Caco-2 (cell line): ENCODE data around the gene HMG20A. TPM values are rescaled to one million over a fixed set of nuclear protein-coding genes. Genes with fewer than 3 reads are reported as not detected.
A peak's percentile ranks its signal among the peaks of the same experiment; 100 is the strongest.

Experiments used
- BruUV-seq: library from RNA; stranded (reverse); fragments of 400-500 nt; replicated peaks from 2 replicates; lab custom pipeline; 2021; lab: Mats Ljungman, UMichigan
- CTCF ChIA-PET: fragments of 300-600 bp; sonication (Branson Sonifier 250); formaldehyde crosslinking; loops from one replicate; lab custom pipeline; 2022; ENCODE audit warnings: antibody characterized with exemption; lab: Charles Lee
- POLR2A ChIA-PET: fragments of 300-600 bp; sonication (Branson Sonifier 250); formaldehyde crosslinking; loops from one replicate; lab custom pipeline; 2022; ENCODE audit warnings: antibody characterized with exemption; lab: Charles Lee
- DNase-seq, 2 experiments: peaks; one replicate each; pipeline versions ENCODE4 v3.0.0 to v3.0.0-alpha.2; 2020 to 2022
- H3K27me3 ChIP-seq: replicated peaks from 2 replicates; pipeline ENCODE4 v1.6.0; 2011; ENCODE audit warnings: low read length; ENCODE audit not compliant: control insufficient read depth, insufficient read depth
- H3K36me3 ChIP-seq: 2 replicates; pipeline ENCODE4 v1.5.1; 2011; ENCODE audit warnings: low read length; ENCODE audit not compliant: control insufficient read depth, insufficient read depth
- H3K4me1 ChIP-seq: fragments of 250-450 bp; sonication (Bioruptor Pico); 2 replicates; pipeline ENCODE4 v1.5.1; 2020; ENCODE audit warnings: mild to moderate bottlenecking
- H3K4me3 ChIP-seq: 2 replicates; pipeline ENCODE4 v1.5.1; 2011; ENCODE audit warnings: low read depth, mild to moderate bottlenecking, control low read depth, low read length
- H3K9me3 ChIP-seq: fragments of 250-450 bp; sonication (Bioruptor Pico); 2 replicates; pipeline ENCODE4 v1.5.1; 2020; ENCODE audit warnings: mild to moderate bottlenecking, moderate library complexity
- H3K27ac Mint-ChIP-seq: one replicate; pipeline ENCODE4 v1.8.0; 2022; ENCODE audit warnings: mixed read lengths; ENCODE audit not compliant: unreplicated experiment
- H3K27me3 Mint-ChIP-seq: one replicate; pipeline ENCODE4 v1.8.0; 2022; ENCODE audit warnings: mixed read lengths; ENCODE audit not compliant: insufficient read depth, unreplicated experiment
- H3K36me3 Mint-ChIP-seq: one replicate; pipeline ENCODE4 v1.8.0; 2022; ENCODE audit warnings: mild to moderate bottlenecking, mixed read lengths; ENCODE audit not compliant: insufficient read depth, unreplicated experiment
- H3K4me1 Mint-ChIP-seq: one replicate; pipeline ENCODE4 v1.8.0; 2022; ENCODE audit warnings: low read depth, mixed read lengths; ENCODE audit not compliant: unreplicated experiment
- H3K4me3 Mint-ChIP-seq: one replicate; pipeline ENCODE4 v1.8.0; 2022; ENCODE audit warnings: mild to moderate bottlenecking, moderate library complexity, mixed read lengths; ENCODE audit not compliant: unreplicated experiment
- H3K9me3 Mint-ChIP-seq: one replicate; pipeline ENCODE4 v1.8.0; 2022; ENCODE audit warnings: mixed read lengths; ENCODE audit not compliant: unreplicated experiment
- CTCF ChIP-seq, 2 experiments: fragments of 200-600 bp in 1 of 2; IDR thresholded peaks; 1 replicate in 1 of 2; 2 replicates in 1 of 2; pipeline versions ENCODE4 v1.5.1 to v1.8.0; 2011 to 2022; ENCODE audit warnings: antibody characterized with exemption in 1 of 2, control low read depth in 1 of 2, inconsistent platforms in 1 of 2, low read depth in 1 of 2, low read length in 1 of 2, mild to moderate bottlenecking in 1 of 2, moderate library complexity in 1 of 2; ENCODE audit not compliant: insufficient read depth in 1 of 2, severe bottlenecking in 1 of 2, unreplicated experiment in 1 of 2
- intact Hi-C: fragments of 100-400 bp; cut with micrococcal nuclease; formaldehyde crosslinking; loops from one replicate; pipeline ENCODE4 v1.10.0; 2022; ENCODE audit not compliant: unreplicated experiment
- total RNA-seq: library from RNA; stranded (reverse); gene quantifications from 2 replicates; pipeline ENCODE4 v1.2.3, GENCODE V29; 2022

Gene HMG20A
- total RNA-seq, 1 experiment from 2014 or later: 34.0 TPM

GRCh38 chr15:77533578-77534430 lies 113.1 kb downstream of the HMG20A start:
- peaks cover 20% of the 10 kb centered on the region for H3K4me1 Mint-ChIP-seq
- no peaks in the 10 kb centered on the region for H3K27me3 Mint-ChIP-seq
- no peak overlapping the region for H3K27ac Mint-ChIP-seq
- Histone ChIP-seq H3K9me3 (no peaks in the 10 kb centered on the region), H3K4me1 (peaks cover 29% of the 10 kb centered on the region), H3K36me3 (no peaks in the 10 kb centered on the region), H3K4me3 (no peak overlapping the region), H3K27me3 (no peaks in the 10 kb centered on the region)
- ChIA-PET POLR2A (no interaction called here), CTCF (interaction anchor here (1.3 kb wide), 1 partner anchor 10 kb away, joined by 3 read pairs; no protein-coding TSS in a partner anchor)
- H3K4me3 Mint-ChIP-seq: no peak overlapping the region
- DNase-seq: peak in 1 of 2 experiments; percentile 2
- intact Hi-C loops: no loop called here
- H3K36me3 Mint-ChIP-seq: peaks cover 4% of the 10 kb centered on the region
- TF ChIP-seq CTCF (IDR thresholded peaks at IDR 0.05; ENCODE audit: insufficient read depth in 1 of 2, low read depth in 1 of 2, low read length in 1 of 2, severe bottlenecking in 1 of 2, unreplicated experiment in 1 of 2): no peak
- no peaks in the 10 kb centered on the region for H3K9me3 Mint-ChIP-seq
- no TSS peak for BruUV-seq

Other genes with a start within 250 kb of the HMG20A start
- gene PEAK1, start 784 bp upstream of the HMG20A start, total RNA-seq: 18.4 and 21.8 TPM in 2 replicates
- 1.3 and 1.4 TPM in 2 replicates for gene LINGO1, start 212.0 kb downstream of the HMG20A start, total RNA-seq